C4-2B (cell line): ENCODE results near the gene CDKN1B.
A peak's percentile ranks its signal among the peaks of the same experiment; 100 is the strongest.

Experiments
- H3K27ac ChIP-seq: fragments of 450-650 bp; 2 replicates; pipeline ENCODE4 v1.5.1; 2017
- ZFX ChIP-seq: fragments of 450-650 bp; IDR thresholded peaks from 2 replicates; pipeline ENCODE4 v1.6.1; 2017
- TF ChIP-seq, protein P1 (sequence below): fragments of 450-650 bp; conservative IDR thresholded peaks from 2 replicates; pipeline ENCODE4 v1.5.1; 2017; ENCODE audit warnings: mild to moderate bottlenecking

The CDKN1B gene

DNA sequence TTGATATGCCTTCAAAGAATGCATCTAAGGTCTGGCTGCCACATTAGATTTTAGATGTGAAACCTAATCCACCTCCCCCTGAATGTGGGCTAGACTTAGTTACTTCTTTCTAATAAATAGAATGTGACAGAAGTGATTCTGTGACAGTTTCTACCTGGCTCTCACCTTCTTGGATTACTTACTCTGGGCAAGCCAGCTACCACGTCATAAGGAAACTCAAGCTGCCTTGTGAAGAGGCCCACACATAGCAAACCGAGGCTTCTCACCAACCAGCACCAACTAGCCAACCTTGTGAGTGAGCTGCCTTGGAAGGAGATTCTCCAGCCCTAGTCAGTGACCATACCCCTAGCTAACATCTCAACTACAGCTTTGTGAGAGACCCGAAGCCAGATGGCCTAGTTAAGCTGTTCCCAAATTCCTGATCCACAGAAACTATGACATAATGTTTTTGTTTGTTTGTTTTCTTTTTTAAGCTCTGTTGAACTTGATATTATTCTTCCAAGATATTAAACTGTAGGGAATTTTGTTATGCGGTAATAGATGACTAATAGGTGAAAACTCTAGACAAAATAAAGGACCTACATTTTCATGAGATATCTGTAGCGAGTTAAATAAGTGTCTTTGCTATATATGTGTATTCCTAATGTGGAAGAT lies 27.4 kb upstream of the CDKN1B start:
- TF ChIP-seq, protein P1, sequence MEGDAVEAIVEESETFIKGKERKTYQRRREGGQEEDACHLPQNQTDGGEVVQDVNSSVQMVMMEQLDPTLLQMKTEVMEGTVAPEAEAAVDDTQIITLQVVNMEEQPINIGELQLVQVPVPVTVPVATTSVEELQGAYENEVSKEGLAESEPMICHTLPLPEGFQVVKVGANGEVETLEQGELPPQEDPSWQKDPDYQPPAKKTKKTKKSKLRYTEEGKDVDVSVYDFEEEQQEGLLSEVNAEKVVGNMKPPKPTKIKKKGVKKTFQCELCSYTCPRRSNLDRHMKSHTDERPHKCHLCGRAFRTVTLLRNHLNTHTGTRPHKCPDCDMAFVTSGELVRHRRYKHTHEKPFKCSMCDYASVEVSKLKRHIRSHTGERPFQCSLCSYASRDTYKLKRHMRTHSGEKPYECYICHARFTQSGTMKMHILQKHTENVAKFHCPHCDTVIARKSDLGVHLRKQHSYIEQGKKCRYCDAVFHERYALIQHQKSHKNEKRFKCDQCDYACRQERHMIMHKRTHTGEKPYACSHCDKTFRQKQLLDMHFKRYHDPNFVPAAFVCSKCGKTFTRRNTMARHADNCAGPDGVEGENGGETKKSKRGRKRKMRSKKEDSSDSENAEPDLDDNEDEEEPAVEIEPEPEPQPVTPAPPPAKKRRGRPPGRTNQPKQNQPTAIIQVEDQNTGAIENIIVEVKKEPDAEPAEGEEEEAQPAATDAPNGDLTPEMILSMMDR, result no peak
- TF ChIP-seq ZFX, result no peak
- H3K27ac ChIP-seq, result no peak overlapping the region

DNA sequence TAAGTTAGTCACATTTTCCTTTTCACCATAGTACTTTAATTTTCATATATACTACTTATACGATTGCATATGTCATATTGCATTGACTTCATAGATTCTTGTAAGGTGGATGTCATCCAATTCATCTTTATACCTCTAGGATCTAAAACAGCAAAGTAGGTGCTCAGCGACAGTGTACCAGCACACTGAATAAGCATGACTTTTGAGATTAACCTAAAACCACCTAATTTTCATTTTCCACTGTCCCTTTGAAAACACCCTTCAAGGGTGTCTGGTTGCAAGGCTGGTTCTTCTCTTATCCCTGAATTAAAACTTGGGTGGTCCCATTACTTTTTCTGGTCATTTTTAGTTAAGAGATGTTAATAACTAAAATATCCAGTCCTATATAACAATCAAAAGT lies 25.6 kb upstream of the CDKN1B start:
- TF ChIP-seq ZFX, result no peak
- TF ChIP-seq, protein P1, result no peak
- no peak overlapping the region for H3K27ac ChIP-seq

DNA sequence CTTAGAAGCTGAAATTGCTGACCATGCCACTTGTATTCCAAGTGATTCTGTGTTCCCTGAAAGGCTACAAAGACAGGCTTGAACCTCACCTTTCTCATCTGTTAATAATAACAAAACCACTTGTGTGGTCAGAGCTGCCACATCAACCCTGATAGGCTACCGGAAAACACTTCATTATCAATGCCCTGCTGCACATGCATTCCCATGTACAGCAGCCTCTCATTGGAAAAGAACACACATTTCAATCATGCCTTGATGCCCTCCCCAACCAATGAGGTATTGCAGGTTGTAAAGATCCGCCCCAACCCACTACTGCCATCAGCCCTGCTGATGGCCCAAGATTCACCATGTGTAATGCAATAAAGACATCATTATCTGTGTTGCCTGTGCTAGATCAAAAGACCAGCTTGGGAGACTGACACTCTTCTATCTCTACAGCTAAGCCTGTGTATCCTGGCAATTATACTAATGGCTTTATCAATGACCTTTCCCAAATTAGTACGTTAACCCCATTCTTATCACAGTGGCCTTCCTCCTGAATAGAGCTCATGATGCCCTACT lies 24.0 kb upstream of the CDKN1B start:
- no peak overlapping the region for H3K27ac ChIP-seq
- TF ChIP-seq, protein P1, result no peak
- TF ChIP-seq ZFX, result no peak

DNA sequence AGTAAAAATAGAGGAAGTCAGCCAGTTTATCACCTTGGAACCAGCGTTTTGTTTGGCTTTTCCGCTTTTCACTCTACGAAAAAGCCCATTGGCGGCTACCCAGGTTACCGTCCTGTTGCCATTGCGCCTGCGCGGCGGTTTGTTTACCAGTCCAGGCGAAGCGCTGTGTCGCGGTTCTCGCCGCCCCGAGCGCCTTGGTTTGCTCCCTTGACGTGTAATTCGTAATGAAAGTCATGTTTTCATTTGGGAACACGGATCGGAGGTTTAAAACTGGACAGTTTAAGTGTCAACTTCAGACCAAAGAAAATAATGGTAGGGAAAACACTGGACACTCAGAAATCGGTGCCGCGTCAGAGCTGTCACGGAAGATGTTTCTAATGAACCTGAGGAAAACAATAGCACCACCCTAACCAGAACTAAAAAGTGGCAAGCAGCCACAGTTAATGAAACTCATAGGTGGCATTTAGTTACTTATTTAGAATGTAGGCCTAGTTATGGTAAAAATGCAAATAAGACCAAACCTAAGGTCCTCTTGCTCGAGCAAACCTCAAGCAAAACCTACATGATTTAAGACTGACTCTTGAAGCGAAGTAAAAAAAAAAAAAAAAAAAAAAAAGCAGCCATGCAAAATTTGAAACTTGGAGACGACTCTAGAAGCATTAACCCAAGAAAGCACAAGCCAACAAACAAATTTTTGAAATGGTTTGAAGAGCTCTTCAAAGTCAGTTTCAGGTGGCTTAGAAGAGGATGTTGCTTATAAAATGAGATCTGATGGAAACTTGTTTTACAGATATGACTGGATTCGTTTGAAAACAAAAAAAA lies 20.4 kb upstream of the CDKN1B start:
- TF ChIP-seq ZFX, result no peak
- TF ChIP-seq, protein P1, result no peak
- H3K27ac ChIP-seq, result peak overlapping the region; percentile 59

DNA sequence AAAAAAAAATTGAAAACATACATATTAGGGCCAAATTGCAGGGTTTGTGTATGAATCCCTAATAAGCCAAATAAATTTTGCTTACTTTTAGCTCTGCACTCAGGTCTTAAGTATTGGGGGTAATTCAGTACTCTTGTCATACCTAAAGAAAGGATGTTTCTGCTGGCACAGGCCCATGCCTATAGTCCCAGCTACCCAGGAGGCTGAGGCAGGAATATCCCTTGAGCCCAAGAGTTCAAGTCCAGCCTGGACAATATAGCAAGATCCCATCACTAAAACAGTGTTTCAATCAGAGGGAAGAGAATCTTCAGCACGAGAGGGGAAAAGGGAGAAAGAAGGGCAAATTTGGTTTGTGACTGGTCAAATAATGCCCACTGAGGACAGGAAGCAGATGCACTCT lies 17.8 kb upstream of the CDKN1B start:
- no peak for TF ChIP-seq ZFX
- TF ChIP-seq, protein P1, result no peak
- no peak overlapping the region for H3K27ac ChIP-seq

DNA sequence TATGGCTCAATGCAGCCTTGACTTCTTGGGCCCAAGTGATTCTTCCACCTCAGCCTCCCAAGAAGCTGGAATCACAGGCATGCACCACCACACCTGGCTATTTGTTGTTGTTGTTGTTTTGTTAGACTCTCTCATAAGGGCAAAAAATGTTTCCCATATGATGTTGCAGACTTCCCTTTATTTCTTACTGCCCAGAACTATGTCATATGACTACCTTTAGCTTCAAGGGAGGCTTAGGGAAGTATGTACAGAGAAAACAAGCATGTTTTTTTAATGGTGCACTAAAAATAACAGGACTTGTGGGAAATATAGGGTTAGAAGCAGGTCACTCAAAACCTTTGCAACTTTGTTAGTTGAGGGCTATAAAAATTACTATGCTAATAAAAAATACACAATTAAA lies 16.9 kb upstream of the CDKN1B start:
- no peak for TF ChIP-seq ZFX
- TF ChIP-seq, protein P1, result no peak
- no peak overlapping the region for H3K27ac ChIP-seq

DNA sequence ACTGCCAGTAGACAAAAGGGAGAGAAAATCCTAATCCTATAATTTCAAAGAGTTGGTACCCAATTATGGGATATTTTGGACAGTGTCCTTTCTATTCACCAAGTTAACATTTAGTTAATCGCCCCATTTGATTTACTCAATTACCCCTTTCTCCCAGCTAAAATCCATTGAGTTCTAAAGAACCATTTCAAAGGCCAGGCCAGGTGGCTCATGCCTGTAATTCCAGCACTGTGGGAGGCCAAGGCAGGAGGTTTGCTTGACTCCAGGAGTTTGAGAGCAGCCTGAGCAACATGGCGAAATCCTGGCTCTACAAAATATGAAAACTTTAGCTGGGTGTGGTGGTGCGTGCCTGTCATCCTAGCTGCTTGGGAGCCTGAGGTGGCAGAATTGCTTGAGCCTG lies 15.7 kb upstream of the CDKN1B start:
- TF ChIP-seq ZFX, result no peak
- TF ChIP-seq, protein P1, result no peak
- no peak overlapping the region for H3K27ac ChIP-seq
